Measurements from ENCODE around the gene MON2. TPM values are rescaled to one million over a fixed set of nuclear protein-coding genes. Genes with fewer than 3 reads are reported as not detected.

The MON2 gene
- total and polyA plus RNA-seq, 2 donors (not counting 1 experiment from before 2014, with no cell fraction given): 12.3 to 43.8 TPM

- no peaks in the 10 kb centered on the region for H3K9me3 ChIP-seq (ENCODE audit: control insufficient read depth, insufficient read depth, low read depth, low read length)
- H3K9ac ChIP-seq (ENCODE audit: insufficient read depth, low read length): no peak overlapping the region
- H3K36me3 ChIP-seq (ENCODE audit: control insufficient read depth, insufficient read depth, low read length): peaks cover 2% of the 10 kb centered on the region
- no peaks in the 10 kb centered on the region for H3K4me1 ChIP-seq (ENCODE audit: control insufficient read depth, extremely low read depth, insufficient read depth, low read length)
- TF ChIP-seq EZH2 (IDR thresholded peaks at IDR 0.05; ENCODE audit: low read length, missing control alignments): no peak
- TF ChIP-seq, protein P1, sequence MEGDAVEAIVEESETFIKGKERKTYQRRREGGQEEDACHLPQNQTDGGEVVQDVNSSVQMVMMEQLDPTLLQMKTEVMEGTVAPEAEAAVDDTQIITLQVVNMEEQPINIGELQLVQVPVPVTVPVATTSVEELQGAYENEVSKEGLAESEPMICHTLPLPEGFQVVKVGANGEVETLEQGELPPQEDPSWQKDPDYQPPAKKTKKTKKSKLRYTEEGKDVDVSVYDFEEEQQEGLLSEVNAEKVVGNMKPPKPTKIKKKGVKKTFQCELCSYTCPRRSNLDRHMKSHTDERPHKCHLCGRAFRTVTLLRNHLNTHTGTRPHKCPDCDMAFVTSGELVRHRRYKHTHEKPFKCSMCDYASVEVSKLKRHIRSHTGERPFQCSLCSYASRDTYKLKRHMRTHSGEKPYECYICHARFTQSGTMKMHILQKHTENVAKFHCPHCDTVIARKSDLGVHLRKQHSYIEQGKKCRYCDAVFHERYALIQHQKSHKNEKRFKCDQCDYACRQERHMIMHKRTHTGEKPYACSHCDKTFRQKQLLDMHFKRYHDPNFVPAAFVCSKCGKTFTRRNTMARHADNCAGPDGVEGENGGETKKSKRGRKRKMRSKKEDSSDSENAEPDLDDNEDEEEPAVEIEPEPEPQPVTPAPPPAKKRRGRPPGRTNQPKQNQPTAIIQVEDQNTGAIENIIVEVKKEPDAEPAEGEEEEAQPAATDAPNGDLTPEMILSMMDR (conservative IDR thresholded peaks at IDR 0.05 in 1 of 2, IDR thresholded peaks at IDR 0.05 in 1 of 2; ENCODE audit: low read depth in 1 of 2, low read length in 2 of 2): no peak
- H3K27ac ChIP-seq (ENCODE audit: insufficient read depth, low read length): no peak overlapping the region
- no peak overlapping the region for H2AFZ ChIP-seq (ENCODE audit: low read length)
- no peak for DNase-seq (ENCODE audit: low read depth in 2 of 2)
- no peaks in the 10 kb centered on the region for H3K79me2 ChIP-seq (ENCODE audit: control insufficient read depth, insufficient read depth, low read length)
- H3K4me3 ChIP-seq (replicated peaks in 1 of 4; ENCODE audit: control extremely low read depth in 1 of 4, insufficient read depth in 1 of 4, low read depth in 3 of 4, low read length in 4 of 4): no peak overlapping the region
- no peaks in the 10 kb centered on the region for H4K20me1 ChIP-seq (ENCODE audit: control insufficient read depth, extremely low read depth, insufficient read depth, low read length)
- no peak overlapping the region for H3K4me2 ChIP-seq (ENCODE audit: extremely low read depth, insufficient read depth, low read length)
- H3K27me3 ChIP-seq (ENCODE audit: control insufficient read depth, insufficient read depth, low read length): no peaks in the 10 kb centered on the region
These were observed 73.7 kb downstream of the MON2 start for GRCh38 chr12:62540354-62540753.

GRCh38 chr12:62542814-62543213 lies 76.2 kb downstream of the MON2 start:
- no peaks in the 10 kb centered on the region for H3K4me1 ChIP-seq (ENCODE audit: control insufficient read depth, extremely low read depth, insufficient read depth, low read length)
- H3K4me2 ChIP-seq (ENCODE audit: extremely low read depth, insufficient read depth, low read length): no peak overlapping the region
- no peak overlapping the region for H3K9ac ChIP-seq (ENCODE audit: insufficient read depth, low read length)
- no peaks in the 10 kb centered on the region for H3K79me2 ChIP-seq (ENCODE audit: control insufficient read depth, insufficient read depth, low read length)
- no peak for DNase-seq (ENCODE audit: low read depth in 2 of 2)
- TF ChIP-seq, protein P1 (conservative IDR thresholded peaks at IDR 0.05 in 1 of 2, IDR thresholded peaks at IDR 0.05 in 1 of 2; ENCODE audit: low read depth in 1 of 2, low read length in 2 of 2): no peak
- TF ChIP-seq EZH2 (IDR thresholded peaks at IDR 0.05; ENCODE audit: low read length, missing control alignments): no peak
- no peaks in the 10 kb centered on the region for H3K27me3 ChIP-seq (ENCODE audit: control insufficient read depth, insufficient read depth, low read length)
- H3K27ac ChIP-seq (ENCODE audit: insufficient read depth, low read length): no peak overlapping the region
- no peak overlapping the region for H3K4me3 ChIP-seq (replicated peaks in 1 of 4; ENCODE audit: control extremely low read depth in 1 of 4, insufficient read depth in 1 of 4, low read depth in 3 of 4, low read length in 4 of 4)
- H3K9me3 ChIP-seq (ENCODE audit: control insufficient read depth, insufficient read depth, low read depth, low read length): no peaks in the 10 kb centered on the region
- H2AFZ ChIP-seq (ENCODE audit: low read length): no peak overlapping the region
- H4K20me1 ChIP-seq (ENCODE audit: control insufficient read depth, extremely low read depth, insufficient read depth, low read length): no peaks in the 10 kb centered on the region
- H3K36me3 ChIP-seq (ENCODE audit: control insufficient read depth, insufficient read depth, low read length): peaks cover 4% of the 10 kb centered on the region

DNA sequence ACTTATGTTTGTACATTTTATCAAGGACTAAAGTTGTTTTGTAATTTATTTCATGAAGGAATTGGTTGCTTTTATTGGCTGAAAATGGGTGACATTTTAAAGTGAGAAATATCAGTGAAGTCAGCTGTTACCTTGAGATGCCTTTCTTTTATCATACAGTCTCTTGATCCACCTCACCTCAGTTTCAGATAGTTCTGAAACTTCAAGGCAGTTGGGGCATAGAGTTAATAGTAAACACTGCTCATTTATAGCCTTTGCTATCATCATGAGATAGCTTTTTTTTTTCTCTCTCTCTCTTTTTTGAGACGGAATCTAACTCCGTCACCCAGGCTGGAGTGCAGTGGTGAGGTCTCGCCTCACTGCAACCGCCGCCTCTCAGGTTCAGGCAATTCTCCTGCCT lies 76.7 kb downstream of the MON2 start:
- Histone ChIP-seq H3K79me2 (ENCODE audit: control insufficient read depth, insufficient read depth, low read length) (no peaks in the 10 kb centered on the region), H3K36me3 (ENCODE audit: control insufficient read depth, insufficient read depth, low read length) (peaks cover 4% of the 10 kb centered on the region), H3K9ac (ENCODE audit: insufficient read depth, low read length) (no peak overlapping the region), H3K9me3 (ENCODE audit: control insufficient read depth, insufficient read depth, low read depth, low read length) (no peaks in the 10 kb centered on the region), H3K4me3 (replicated peaks in 1 of 4; ENCODE audit: control extremely low read depth in 1 of 4, insufficient read depth in 1 of 4, low read depth in 3 of 4, low read length in 4 of 4) (no peak overlapping the region), H3K4me2 (ENCODE audit: extremely low read depth, insufficient read depth, low read length) (no peak overlapping the region), H2AFZ (ENCODE audit: low read length) (no peak overlapping the region), H4K20me1 (ENCODE audit: control insufficient read depth, extremely low read depth, insufficient read depth, low read length) (no peaks in the 10 kb centered on the region), H3K27ac (ENCODE audit: insufficient read depth, low read length) (no peak overlapping the region), H3K4me1 (ENCODE audit: control insufficient read depth, extremely low read depth, insufficient read depth, low read length) (no peaks in the 10 kb centered on the region), H3K27me3 (ENCODE audit: control insufficient read depth, insufficient read depth, low read length) (no peaks in the 10 kb centered on the region)
- no peak for DNase-seq (ENCODE audit: low read depth in 2 of 2)
- no peak for TF ChIP-seq EZH2 (IDR thresholded peaks at IDR 0.05; ENCODE audit: low read length, missing control alignments)
- TF ChIP-seq, protein P1 (conservative IDR thresholded peaks at IDR 0.05 in 1 of 2, IDR thresholded peaks at IDR 0.05 in 1 of 2; ENCODE audit: low read depth in 1 of 2, low read length in 2 of 2): no peak
